Measurements from ENCODE around the gene CCP110. TPM values are rescaled to one million over a fixed set of nuclear protein-coding genes. Genes with fewer than 3 reads are reported as not detected.

The CCP110 gene
- total RNA-seq, 1 donor from 2014 or later = 6.6 TPM

DNA sequence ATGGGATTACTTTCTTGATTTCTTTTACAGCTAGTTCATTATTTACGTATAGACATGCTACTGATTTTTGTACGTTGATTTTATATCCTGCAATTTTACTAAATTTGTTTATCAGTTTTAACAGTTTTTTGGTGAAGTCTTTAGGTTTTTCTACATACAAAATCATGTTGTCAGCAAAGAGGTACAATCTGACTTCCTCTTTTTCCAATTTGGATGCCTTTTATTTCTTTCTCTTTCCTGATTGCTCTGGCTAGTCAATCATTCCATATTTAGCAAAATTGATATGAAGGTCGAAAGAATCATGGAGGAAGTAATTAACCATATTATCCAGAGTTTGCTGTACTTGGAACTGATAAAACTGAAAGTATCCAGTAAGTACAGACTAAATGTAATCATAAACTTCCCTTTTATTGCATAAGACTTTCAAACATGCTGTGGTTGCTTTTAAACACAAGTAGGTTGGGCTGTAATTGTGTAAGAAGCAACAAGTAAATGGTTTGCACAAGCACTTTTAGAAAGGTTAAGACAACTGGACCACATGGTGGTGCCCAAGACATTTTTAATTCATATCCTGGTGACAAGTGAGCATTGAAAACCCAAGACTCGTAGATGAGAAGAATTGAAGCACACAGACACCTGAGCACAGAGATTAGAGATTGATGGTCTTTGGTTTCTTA is 10.2 kb upstream of the CCP110 start:
- no peaks in the 10 kb centered on the region for H3K27me3 ChIP-seq (ENCODE audit: control insufficient read depth, insufficient read depth, low read length)
- DNase-seq (ENCODE audit: low read depth) = no peak
- TF ChIP-seq, protein P1, sequence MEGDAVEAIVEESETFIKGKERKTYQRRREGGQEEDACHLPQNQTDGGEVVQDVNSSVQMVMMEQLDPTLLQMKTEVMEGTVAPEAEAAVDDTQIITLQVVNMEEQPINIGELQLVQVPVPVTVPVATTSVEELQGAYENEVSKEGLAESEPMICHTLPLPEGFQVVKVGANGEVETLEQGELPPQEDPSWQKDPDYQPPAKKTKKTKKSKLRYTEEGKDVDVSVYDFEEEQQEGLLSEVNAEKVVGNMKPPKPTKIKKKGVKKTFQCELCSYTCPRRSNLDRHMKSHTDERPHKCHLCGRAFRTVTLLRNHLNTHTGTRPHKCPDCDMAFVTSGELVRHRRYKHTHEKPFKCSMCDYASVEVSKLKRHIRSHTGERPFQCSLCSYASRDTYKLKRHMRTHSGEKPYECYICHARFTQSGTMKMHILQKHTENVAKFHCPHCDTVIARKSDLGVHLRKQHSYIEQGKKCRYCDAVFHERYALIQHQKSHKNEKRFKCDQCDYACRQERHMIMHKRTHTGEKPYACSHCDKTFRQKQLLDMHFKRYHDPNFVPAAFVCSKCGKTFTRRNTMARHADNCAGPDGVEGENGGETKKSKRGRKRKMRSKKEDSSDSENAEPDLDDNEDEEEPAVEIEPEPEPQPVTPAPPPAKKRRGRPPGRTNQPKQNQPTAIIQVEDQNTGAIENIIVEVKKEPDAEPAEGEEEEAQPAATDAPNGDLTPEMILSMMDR (IDR thresholded peaks at IDR 0.05; ENCODE audit: insufficient read depth, low read length, poor library complexity, severe bottlenecking) = no peak
- H3K36me3 ChIP-seq (ENCODE audit: control insufficient read depth, insufficient read depth, low read length) = no peaks in the 10 kb centered on the region
- H3K4me3 ChIP-seq (ENCODE audit: low read depth, low read length) = no peak overlapping the region

DNA sequence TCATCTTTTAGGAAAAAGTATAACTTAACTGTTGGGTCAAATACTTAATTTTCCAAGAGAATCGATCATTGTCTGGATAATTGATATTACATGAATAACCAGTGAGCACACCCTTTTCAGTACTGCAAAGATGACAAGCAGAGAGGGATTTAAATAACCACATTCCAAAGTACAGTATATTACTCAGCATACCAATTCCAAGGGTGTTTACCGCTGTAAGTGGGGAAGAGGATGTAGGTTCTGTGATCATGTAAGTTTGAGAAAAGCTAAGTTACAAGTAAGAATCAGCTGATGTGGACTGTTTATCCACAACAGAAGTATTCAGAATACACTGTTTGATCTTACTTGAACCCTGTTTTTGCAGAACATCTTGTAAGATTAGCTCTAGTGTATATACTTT is 8.0 kb upstream of the CCP110 start:
- DNase-seq (ENCODE audit: low read depth) = no peak
- Histone ChIP-seq H3K4me3 (ENCODE audit: low read depth, low read length) (no peak overlapping the region), H3K36me3 (ENCODE audit: control insufficient read depth, insufficient read depth, low read length) (no peaks in the 10 kb centered on the region), H3K27me3 (ENCODE audit: control insufficient read depth, insufficient read depth, low read length) (no peaks in the 10 kb centered on the region)
- TF ChIP-seq, protein P1 (IDR thresholded peaks at IDR 0.05; ENCODE audit: insufficient read depth, low read length, poor library complexity, severe bottlenecking) = no peak

DNA sequence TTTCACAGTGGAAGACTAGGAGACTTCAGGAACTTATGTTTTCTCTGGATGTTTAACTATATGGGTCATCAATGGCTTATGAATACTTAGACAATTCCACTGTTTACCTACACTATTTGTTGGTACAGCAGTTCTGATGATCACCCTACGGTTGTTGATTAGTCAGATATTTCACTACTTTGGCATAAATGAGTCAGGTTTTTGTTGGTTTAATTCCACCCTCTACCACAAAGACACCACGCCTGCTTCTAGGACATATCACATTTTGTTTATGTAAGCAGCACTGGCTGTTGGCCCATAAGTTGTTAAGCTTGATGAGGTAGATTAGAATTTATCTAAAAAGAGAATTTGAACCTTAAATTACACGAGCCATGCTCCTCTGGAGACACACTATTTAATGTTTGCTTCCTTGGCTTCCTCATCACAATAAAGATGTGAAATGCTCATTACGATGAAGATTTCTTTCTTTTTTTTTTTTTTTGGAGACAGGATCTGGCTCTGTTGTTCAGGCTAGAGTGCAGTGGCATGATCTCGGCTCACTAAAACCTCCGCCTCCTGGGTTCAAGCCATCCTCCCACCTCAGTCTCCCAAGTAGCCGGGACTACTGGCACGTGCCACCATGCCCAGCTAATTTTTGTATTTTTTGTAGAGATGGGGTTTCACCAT is 6.2 kb upstream of the CCP110 start:
- Histone ChIP-seq H3K27me3 (ENCODE audit: control insufficient read depth, insufficient read depth, low read length) (no peaks in the 10 kb centered on the region), H3K4me3 (ENCODE audit: low read depth, low read length) (no peak overlapping the region), H3K36me3 (ENCODE audit: control insufficient read depth, insufficient read depth, low read length) (no peaks in the 10 kb centered on the region)
- no peak for DNase-seq (ENCODE audit: low read depth)
- TF ChIP-seq, protein P1 (IDR thresholded peaks at IDR 0.05; ENCODE audit: insufficient read depth, low read length, poor library complexity, severe bottlenecking) = no peak

DNA sequence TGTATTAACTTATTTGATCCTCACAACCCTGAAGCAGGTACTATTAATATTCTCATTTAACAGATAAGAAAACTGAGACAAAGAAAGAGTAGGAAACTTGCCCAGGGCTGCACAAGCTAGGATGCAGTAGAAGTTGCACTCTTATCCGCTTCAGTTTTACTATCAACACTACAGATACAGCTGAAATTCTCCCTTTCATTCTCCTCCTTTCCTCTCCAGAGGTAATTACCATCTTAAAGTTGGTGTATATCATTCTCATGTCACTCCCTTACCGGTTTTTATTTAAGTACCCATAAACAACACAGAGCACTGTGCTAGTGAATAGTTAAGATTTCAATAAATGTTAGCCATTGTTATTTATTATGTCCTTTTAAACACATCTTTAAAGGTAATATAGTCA is 5.4 kb upstream of the CCP110 start:
- H3K36me3 ChIP-seq (ENCODE audit: control insufficient read depth, insufficient read depth, low read length) = no peaks in the 10 kb centered on the region
- H3K4me3 ChIP-seq (ENCODE audit: low read depth, low read length) = no peak overlapping the region
- no peak for DNase-seq (ENCODE audit: low read depth)
- no peaks in the 10 kb centered on the region for H3K27me3 ChIP-seq (ENCODE audit: control insufficient read depth, insufficient read depth, low read length)
- TF ChIP-seq, protein P1 (IDR thresholded peaks at IDR 0.05; ENCODE audit: insufficient read depth, low read length, poor library complexity, severe bottlenecking) = no peak

DNA sequence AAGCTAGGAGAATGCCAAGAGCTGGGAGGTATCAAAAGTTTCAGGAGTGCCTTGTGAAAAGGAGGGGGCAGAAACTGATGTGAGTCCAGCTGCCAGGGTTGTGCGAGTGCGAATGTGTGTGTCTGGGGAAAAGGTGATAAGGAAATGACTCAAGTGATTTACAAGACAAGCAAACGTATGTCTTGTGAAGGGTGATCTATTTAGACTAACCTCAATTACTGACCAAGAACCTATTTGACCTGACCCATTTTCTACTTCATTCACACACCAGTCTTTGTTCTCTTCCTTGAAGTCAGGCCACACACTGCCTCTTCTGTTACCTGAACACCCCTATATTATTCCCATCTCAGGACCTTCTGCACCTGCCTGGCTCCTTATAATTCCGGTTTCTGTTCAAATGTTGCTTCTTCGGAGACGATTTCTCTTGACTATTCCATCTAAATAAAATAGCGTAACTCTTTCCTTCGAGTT is 2.8 kb upstream of the CCP110 start:
- DNase-seq (ENCODE audit: low read depth) = no peak
- Histone ChIP-seq H3K27me3 (ENCODE audit: control insufficient read depth, insufficient read depth, low read length) (no peaks in the 10 kb centered on the region), H3K36me3 (ENCODE audit: control insufficient read depth, insufficient read depth, low read length) (no peaks in the 10 kb centered on the region), H3K4me3 (ENCODE audit: low read depth, low read length) (peak overlapping the region; percentile 90)
- TF ChIP-seq, protein P1 (IDR thresholded peaks at IDR 0.05; ENCODE audit: insufficient read depth, low read length, poor library complexity, severe bottlenecking) = no peak
